ENCODE data around the gene MAVS.

Gene MAVS

DNA sequence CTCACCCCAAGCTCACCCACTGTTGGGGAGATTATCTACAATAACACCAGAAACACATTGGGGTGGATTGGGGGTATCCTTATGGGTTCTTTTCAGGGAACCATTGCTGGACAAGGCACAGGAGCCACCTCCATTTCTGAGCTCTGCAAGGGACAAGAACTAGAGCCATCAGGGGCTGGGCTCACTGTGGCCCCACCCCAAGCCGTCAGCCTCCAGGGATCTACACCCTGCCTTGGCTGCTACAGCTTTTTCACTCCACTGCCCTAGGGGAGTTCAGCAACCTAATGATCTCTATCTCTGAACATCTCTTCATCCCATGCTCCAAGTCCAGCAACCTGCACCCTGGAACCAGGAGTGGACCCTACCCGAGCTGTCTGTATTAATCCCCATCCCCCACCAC, 21.2 kb downstream of the MAVS start:
- Histone ChIP-seq H3K27ac (ENCODE audit: low read depth, low read length) (no peak overlapping the region), H3K79me2 (ENCODE audit: control insufficient read depth, low read length) (no peaks in the 10 kb centered on the region), H3K36me3 (ENCODE audit: control insufficient read depth, low read length) (peaks cover 70% of the 10 kb centered on the region), H3K4me2 (ENCODE audit: low read length) (no peak overlapping the region), H3F3A (ENCODE audit: control insufficient read depth, insufficient read depth) (no peaks in the 10 kb centered on the region), H3K27me3 (ENCODE audit: control insufficient read depth, low read length) (no peaks in the 10 kb centered on the region), H3K9me2 (replicated peaks; ENCODE audit: control insufficient read depth, low read length) (no peaks in the 10 kb centered on the region), H4K20me1 (ENCODE audit: control insufficient read depth, insufficient read depth, low read depth, low read length) (no peaks in the 10 kb centered on the region), H3K4me1 (ENCODE audit: control insufficient read depth, low read length) (no peaks in the 10 kb centered on the region), H3K9me3 (ENCODE audit: control insufficient read depth, insufficient read depth, low read length) (no peaks in the 10 kb centered on the region), H3K4me3 (ENCODE audit: low read length) (no peak overlapping the region)
- no peak for TF ChIP-seq EZH2phosphoT487 (IDR thresholded peaks at IDR 0.05; ENCODE audit: borderline replicate concordance, low read length)
- TF ChIP-seq CTCF (IDR thresholded peaks at IDR 0.05; ENCODE audit: low read depth, low read length, poor library complexity, severe bottlenecking), result no peak

DNA sequence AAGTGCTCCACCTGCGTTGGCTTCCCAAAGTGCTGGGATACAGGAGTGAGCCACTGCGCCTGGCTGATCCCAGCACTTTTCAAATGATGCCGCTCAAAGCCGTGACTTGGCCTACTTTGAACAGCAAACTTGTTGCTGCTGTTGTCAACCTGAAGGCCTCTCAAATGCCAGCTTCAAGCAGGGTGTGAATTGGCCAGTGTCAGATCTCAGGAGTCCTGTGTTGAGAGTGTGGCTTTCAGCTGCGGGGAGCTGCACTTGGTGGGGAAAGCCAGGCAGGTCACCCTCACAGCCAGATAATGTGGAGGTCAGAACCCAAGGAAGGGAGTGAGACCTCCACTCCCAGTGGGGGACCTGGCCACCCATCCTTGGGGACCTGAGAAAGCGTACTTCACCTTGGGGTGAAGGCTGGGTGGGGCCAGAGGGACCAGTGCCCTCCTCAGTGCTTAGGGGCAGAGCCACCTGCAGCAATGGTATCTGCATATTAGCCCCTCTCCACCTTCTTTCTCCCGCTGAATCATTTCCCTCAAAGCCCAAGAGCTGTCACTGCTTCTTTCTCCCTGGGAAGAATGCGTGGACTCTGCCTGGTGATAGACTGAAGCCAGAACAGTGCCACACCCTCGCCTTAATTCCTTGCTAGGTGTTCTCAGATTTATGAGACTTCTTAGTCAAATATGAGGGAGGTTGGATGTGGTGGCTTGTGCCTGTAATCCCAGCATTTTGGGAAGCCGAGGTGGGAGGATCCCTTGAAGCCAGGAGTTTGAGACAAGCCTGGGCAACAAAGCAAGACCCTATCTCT, 23.4 kb downstream of the MAVS start:
- H4K20me1 ChIP-seq (ENCODE audit: control insufficient read depth, insufficient read depth, low read depth, low read length), result no peaks in the 10 kb centered on the region
- H3K9me2 ChIP-seq (replicated peaks; ENCODE audit: control insufficient read depth, low read length), result no peaks in the 10 kb centered on the region
- no peak overlapping the region for H3K4me2 ChIP-seq (ENCODE audit: low read length)
- H3K9me3 ChIP-seq (ENCODE audit: control insufficient read depth, insufficient read depth, low read length), result no peaks in the 10 kb centered on the region
- H3K4me1 ChIP-seq (ENCODE audit: control insufficient read depth, low read length), result no peaks in the 10 kb centered on the region
- H3K27me3 ChIP-seq (ENCODE audit: control insufficient read depth, low read length), result no peaks in the 10 kb centered on the region
- H3K27ac ChIP-seq (ENCODE audit: low read depth, low read length), result no peak overlapping the region
- H3K36me3 ChIP-seq (ENCODE audit: control insufficient read depth, low read length), result peaks cover 64% of the 10 kb centered on the region
- TF ChIP-seq CTCF (IDR thresholded peaks at IDR 0.05; ENCODE audit: low read depth, low read length, poor library complexity, severe bottlenecking), result no peak
- no peak for TF ChIP-seq EZH2phosphoT487 (IDR thresholded peaks at IDR 0.05; ENCODE audit: borderline replicate concordance, low read length)
- H3K4me3 ChIP-seq (ENCODE audit: low read length), result no peak overlapping the region
- H3K79me2 ChIP-seq (ENCODE audit: control insufficient read depth, low read length), result no peaks in the 10 kb centered on the region
- no peaks in the 10 kb centered on the region for H3F3A ChIP-seq (ENCODE audit: control insufficient read depth, insufficient read depth)

DNA sequence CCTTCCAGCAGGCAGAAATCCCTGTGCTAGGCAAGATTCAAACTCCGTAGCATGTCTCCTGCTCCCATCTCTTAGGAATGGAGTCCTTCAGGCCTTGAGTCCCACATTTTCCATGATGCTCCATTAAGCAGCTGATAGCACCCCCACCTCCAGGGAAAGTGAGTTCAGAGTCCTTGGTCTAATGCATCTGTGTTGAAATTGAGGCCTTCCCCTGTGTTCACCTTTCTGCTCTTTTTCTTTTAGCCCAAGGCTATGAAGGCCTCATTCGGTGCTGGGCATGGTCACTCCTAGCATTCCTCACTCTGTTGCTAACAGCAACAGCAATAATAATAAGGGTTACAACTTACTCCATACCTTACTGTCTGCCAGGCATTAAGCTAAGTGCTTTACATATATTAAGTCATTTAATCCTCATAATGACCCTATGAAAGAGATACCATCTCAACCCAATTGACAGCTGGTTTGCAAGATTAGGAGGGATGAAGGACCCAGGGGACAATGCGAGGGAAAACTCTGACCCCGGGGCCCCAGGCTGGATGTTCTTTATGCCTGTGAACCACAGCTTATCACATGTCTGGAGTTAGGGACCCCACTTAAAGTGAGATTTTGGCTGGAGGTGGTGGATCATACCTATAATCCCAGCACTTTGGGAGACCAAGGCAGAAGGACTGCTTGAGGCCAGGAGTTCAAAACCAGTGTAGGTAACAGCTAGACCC, 25.1 kb downstream of the MAVS start:
- Histone ChIP-seq H3K27ac (ENCODE audit: low read depth, low read length) (no peak overlapping the region), H3K9me3 (ENCODE audit: control insufficient read depth, insufficient read depth, low read length) (no peaks in the 10 kb centered on the region), H3K27me3 (ENCODE audit: control insufficient read depth, low read length) (no peaks in the 10 kb centered on the region), H3K36me3 (ENCODE audit: control insufficient read depth, low read length) (peaks cover 50% of the 10 kb centered on the region), H3K79me2 (ENCODE audit: control insufficient read depth, low read length) (no peaks in the 10 kb centered on the region), H3K9me2 (replicated peaks; ENCODE audit: control insufficient read depth, low read length) (no peaks in the 10 kb centered on the region), H4K20me1 (ENCODE audit: control insufficient read depth, insufficient read depth, low read depth, low read length) (no peaks in the 10 kb centered on the region), H3K4me1 (ENCODE audit: control insufficient read depth, low read length) (no peaks in the 10 kb centered on the region), H3K4me3 (ENCODE audit: low read length) (no peak overlapping the region), H3F3A (ENCODE audit: control insufficient read depth, insufficient read depth) (0 out of 2 replicates have a peak, but pooled peaks cover 3% of the 10 kb centered on the region), H3K4me2 (ENCODE audit: low read length) (no peak overlapping the region)
- no peak for TF ChIP-seq EZH2phosphoT487 (IDR thresholded peaks at IDR 0.05; ENCODE audit: borderline replicate concordance, low read length)
- no peak for TF ChIP-seq CTCF (IDR thresholded peaks at IDR 0.05; ENCODE audit: low read depth, low read length, poor library complexity, severe bottlenecking)
